Activated gamma-delta T cell treated with Interleukin-2 at 50 U/mL for 16 hours (primary cell): ENCODE results near the gene IKZF1.
A peak's percentile ranks its signal among the peaks of the same experiment; 100 is the strongest.

Experiments used
- DNase-seq: peaks from one replicate; pipeline ENCODE4 v3.0.0-alpha.2; 2020

The IKZF1 gene

DNA sequence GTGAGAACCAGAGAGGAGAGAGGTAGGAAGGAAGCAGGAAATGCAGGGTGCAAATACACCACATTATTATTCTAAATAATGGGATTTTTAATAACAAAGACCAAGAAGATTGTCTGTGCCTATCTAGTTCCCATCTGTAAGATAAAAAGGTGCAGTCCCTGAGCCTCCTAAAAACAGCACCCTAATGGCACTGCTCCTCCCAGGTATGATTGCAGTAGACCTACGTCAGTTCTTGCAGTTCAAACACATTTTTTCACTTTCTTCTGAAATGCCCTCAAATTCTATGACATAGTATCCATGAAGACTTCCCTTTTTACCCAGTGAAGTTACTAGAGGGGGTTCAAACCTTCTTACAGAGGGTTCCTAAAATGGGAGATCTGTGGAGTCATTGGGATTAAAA is 75.0 kb downstream of the IKZF1 start:
- DNase-seq = no peak

DNA sequence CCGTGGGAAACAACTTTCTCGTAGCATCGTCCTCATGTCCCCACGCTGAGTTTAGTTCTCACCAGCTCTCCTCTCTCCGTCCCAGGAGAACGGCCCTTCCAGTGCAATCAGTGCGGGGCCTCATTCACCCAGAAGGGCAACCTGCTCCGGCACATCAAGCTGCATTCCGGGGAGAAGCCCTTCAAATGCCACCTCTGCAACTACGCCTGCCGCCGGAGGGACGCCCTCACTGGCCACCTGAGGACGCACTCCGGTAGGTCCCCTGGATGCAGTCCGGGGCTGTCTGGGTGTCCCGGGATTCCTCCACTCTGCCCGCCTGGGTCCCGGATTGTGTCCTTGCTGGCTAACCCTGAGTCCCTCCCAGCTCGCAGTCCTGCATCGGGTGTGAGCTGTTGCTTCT is 77.9 kb downstream of the IKZF1 start:
- no peak for DNase-seq

DNA sequence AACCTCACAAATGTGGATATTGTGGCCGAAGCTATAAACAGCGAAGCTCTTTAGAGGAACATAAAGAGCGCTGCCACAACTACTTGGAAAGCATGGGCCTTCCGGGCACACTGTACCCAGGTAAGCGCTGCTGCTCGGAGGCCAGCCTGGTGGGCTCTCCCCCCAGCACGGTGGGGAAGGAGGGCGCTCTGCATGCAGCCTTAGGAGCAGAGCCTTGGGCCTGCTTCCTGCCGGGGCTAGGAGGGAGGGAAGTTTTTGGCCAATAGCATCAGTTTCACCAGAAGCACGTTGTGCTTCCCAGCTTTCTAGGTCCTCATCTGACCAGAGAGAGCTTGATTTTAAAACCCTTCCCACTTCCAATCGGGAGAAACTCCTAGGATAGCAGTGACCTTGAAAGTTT is 82.8 kb downstream of the IKZF1 start:
- no peak for DNase-seq

DNA sequence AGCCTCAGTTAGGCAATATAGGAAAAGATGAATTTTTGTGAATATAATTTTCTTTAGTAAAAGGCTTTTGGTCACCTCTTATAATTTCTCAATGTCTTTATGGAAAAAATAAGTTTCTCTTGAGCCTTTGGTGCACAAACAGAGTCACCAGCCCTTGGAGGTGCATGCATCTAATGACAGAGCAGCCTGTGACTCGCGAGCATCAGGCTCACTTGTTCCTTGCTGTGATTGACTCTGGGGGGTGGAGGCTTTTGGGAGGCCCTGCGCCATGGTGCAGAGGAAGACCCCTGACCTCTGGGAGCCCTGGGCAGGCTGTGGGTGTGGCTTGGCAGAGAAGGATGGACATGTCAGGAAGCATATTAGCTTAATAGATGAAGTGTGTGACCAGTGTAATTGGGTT is 85.4 kb downstream of the IKZF1 start:
- no peak for DNase-seq

DNA sequence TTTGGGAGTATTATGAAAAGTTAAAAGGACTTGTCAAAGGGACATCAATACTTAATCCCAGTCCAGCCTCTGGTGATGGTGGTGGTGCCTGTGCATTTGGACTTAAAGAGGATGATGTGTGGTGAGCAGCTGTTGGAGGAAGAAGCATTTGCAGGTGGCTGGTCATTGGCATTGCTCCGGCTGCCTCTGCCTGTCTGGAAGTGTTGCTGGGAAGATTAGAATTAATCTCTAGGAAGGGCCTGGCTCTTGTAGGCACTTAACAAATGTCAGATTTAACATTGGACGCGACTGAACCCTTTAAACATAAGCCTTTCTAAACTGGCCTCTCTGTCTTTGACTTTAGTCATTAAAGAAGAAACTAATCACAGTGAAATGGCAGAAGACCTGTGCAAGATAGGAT is 86.9 kb downstream of the IKZF1 start:
- DNase-seq = no peak

DNA sequence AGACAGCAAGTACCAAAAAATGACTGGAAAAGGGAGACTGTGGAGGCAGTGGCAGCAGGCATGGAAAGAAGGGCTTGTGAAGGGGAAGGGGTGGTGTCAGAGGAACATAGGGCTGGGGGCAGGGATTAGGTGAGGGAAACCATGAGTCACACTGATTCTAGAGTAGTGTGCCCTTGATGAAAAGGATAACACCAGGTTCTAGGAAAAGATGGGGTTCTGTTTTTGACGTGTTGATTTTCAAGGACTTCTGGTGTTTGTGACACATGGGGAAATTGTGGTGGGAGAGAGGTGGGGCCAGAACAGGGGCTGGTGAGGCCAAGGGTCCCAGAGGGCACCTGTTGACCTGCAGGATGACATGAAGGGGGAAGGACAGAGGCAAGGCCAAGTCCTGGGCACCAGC is 88.6 kb downstream of the IKZF1 start:
- no peak for DNase-seq

DNA sequence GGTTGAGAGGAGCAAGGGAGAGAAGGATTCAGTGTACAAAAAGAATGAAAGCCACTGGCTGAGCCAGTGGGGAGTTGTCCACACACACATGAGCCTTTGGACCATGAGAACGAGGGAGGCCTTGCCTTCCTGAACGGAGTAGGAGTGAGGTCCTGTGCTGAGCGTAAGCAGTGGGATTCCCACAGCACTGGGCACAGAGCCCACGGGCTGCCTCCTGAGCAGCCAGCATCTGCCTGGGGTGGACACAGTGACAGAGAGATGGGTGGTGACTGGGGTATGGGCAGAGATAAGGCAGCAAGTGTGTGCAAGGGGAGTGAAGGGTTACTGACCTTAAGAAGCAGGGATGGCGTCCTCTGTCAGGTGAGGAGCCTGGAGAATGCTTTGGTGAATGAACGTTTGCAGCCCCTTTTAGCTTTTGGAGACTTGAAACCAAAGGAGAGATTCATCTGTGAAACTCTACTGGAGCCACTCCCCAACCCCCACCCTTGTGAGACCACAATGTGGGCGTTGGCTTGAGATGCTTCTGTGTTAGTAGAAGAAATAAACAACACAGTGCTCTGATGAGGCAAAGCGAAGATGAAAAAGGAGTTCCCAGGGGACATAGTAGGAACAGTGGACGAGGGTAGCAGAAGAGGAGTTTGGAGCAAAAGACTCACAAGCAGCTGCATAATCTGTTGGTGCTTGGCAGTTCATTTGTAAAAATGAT is 89.2 kb downstream of the IKZF1 start:
- peak; percentile 43 for DNase-seq

DNA sequence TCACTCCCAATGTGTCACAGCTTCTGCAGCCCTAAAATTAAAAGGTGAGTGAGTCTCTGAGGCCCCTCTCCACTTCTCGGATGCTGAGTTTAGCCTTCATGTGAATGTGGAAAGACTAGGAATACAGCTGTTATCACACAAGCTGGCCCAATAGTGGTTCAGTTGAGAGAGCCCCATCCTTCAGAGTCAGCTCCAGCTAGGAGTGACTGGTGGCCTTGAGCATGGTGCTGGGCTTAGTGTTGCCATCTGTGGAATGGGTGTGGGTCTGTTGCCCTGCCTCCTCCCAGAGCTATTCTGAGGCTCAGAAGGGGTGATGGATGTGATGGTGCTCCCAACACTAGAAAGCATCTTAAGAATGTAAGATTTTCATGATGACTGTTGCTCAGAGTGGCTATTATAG is 89.8 kb downstream of the IKZF1 start:
- DNase-seq = no peak

DNA sequence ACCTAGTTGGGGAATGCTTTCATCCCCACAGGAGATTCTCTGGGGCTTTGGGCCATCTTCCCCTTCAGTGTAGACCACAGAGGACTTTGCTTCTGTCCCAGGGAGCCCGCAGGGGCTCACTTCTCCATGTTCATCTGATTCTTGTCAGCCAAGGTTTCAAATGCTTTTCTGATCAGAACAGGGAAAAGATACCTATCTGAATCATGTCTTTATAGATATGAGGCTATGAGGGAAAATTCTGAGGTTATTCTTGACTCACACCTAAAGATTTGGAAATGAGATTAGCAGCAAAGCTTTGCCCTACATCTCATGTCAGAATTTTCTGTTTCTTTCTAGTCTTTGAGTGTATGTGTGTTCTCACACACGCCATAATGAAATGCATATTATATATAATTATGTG is 92.3 kb downstream of the IKZF1 start:
- DNase-seq = no peak

DNA sequence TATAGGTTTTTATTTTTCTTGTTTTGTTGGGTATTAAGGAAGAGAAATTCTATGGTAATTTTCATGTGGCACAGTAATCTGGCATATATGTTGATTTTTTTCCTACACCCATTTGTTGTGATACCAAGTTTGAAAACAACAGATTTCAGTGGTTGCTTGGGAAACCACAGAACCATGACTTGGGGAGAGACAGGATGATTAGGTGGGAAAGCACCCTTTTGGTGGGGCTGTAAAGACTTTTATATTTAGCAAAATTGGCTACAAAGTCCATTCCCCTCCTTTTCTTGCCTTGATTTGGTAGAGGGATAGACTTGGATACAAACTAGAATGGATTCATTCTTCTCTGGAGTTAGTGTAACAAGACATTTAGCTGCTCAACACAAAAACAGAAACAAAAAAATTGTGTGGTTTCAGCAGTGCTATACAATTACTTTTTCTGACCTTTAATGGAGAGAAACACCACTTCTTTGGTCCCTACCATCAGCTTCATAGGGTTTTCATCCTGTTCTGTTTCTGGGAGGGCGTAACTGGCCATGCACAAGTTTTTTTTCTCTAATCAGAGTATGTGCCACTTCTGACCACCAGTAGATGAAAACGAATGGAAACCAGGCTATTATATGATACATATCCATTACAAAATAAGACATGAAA is 92.9 kb downstream of the IKZF1 start:
- no peak for DNase-seq

DNA sequence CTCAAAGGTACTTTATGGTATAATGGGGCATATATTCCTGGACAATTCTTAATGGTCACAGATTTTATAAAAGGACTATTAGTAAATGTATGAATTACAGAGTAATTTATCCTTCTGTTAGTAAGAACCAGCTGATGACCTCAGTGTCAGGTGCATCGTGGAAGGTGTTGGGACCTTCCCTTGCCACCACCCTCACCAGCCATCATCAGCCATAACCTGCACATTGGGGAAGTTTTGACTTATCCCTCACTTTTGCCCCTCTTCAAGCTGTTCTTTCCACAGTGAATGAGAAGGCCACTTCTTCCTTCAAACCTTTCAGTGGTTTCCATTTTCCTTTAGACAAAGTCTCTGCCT is 93.4 kb downstream of the IKZF1 start:
- no peak for DNase-seq

DNA sequence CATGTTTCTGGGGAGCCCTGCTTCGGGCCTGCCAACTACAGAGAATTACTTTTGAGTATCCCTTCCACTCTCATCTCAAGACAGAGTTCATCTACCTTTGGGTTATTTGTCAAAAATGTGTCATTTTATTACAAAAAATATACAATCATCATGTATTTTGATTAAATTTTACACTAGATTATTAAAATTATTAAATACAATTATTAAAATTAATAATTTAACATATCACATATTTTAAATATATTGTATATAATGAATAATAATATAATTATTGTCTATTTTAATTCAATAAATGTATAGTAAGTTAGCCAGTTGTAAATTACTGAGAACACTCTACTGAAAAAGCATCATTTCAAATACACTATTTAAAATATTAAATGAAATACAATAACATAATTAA is 94.7 kb downstream of the IKZF1 start:
- DNase-seq = no peak

DNA sequence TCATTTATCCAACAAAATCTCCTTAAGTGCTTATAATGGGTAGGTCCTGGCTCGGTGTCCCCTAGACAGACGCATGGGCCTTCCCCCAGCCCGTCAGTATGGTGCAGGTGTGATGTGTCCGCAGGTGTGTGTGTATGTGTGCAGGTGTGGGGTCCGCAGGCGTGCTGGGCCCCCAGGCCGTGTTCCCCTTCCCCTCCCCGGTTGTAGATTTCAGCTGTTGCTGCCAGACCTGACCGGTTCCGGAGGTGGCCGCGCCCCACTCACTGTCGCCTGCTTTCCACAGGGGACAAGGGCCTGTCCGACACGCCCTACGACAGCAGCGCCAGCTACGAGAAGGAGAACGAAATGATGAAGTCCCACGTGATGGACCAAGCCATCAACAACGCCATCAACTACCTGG is 95.1 kb downstream of the IKZF1 start:
- no peak for DNase-seq

DNA sequence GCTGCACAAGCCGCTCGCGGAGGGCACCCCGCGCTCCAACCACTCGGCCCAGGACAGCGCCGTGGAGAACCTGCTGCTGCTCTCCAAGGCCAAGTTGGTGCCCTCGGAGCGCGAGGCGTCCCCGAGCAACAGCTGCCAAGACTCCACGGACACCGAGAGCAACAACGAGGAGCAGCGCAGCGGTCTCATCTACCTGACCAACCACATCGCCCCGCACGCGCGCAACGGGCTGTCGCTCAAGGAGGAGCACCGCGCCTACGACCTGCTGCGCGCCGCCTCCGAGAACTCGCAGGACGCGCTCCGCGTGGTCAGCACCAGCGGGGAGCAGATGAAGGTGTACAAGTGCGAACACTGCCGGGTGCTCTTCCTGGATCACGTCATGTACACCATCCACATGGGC is 95.6 kb downstream of the IKZF1 start:
- DNase-seq = no peak

DNA sequence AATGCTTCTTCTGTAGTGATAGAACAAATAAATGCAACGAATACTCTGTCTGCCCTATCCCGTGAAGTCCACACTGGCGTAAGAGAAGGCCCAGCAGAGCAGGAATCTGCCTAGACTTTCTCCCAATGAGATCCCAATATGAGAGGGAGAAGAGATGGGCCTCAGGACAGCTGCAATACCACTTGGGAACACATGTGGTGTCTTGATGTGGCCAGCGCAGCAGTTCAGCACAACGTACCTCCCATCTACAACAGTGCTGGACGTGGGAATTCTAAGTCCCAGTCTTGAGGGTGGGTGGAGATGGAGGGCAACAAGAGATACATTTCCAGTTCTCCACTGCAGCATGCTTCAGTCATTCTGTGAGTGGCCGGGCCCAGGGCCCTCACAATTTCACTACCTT is 99.9 kb downstream of the IKZF1 start:
- no peak for DNase-seq

DNA sequence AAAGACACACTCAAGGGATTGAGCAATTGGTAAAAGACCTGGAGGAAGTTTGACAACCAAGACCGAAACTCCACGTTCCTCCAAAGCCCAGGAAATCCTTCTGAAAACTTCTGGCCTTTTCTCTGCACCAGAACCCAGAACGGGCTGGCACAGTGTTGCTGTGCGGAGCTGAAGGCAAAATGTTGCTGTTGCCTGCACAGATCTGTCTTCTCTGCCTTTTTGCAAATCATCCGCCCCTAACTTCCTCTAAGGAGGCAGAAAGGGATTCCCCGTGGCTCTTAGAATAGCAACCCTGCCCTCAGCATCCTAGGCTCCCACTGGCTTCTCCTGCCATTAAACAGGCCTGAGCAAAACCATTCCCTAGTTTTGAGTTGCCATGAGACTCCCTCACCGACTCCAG is 100.7 kb downstream of the IKZF1 start:
- DNase-seq = no peak

DNA sequence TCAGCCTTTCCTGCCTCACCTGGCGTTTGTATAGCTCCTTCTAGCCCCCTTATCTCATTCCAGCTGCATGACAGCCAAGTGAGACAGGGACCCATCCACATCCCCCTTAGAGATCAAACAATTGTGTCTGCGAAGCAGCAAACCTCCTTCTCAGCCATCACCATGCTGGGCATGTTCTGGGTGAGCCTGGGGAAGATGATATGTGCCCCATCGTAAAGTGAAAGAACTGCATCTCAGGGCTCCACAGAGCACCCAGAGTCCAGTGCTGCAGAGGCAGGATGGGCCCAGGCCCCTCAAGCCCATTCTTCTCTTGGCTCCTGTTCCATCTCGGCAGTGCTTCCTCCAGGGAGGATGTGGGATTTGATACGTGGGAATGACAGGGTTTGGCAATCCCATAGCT is 102.4 kb downstream of the IKZF1 start:
- no peak for DNase-seq

DNA sequence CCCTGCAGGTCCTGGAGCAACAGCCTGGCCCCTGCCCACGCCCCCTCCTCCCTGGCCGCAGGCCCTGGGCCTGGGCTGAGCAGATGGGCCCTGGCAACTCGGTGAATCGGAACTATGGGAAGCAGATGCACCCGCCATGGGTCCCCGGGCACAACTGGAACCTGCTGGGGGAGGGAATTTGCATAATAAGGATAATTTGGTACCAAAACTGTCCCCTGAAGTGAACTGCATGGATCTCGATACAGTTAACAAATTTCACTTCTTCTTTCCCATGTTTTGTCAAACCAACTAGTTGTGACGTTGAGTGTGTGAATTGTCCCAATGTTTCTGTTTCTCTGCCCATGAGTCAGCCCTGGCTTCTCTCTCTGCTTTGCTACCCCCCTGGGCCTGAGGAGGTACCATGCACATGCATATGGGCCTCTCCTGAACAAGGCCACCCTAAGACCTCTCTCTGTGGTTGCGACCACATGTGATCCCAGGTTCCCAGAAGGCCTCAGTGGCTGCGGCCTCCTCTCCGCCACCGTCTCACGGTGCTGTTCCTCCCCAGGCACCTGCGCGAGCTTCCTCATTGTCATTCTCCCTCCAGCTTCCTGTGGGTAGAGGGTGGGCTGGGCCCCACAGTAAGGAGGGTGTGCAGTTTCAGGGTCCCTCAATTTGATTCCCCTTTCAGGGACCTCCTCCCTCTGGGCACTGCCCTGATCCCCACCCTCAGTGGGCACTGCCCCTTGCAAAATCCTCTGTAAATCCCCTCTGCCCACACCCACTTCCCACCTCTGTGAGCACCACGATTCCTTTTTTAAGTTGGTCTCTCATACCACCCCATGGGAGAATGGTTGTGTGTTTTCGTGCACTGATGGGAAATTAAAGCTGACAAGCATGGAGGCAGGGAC is 105.6 kb downstream of the IKZF1 start:
- DNase-seq = no peak

DNA sequence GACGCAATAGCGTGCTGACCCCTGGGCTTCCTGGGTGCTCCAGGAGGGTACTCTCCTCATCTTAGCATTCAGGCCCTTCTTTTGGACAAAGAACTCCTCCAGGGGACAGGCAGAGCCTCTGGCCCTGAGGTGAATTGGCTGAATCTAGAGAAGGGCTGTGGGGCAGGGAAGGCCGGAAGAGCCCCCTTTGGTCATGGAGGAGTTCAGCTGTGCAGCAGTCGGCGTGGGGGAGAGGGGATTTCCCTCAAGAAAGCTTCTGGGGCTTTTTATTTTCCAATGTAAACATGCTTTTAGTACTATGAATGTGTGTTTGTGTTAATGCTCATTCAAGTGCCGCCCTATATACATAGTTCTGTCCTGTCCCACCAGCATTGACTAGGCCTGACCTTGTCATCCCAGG is 106.8 kb downstream of the IKZF1 start:
- DNase-seq = no peak

DNA sequence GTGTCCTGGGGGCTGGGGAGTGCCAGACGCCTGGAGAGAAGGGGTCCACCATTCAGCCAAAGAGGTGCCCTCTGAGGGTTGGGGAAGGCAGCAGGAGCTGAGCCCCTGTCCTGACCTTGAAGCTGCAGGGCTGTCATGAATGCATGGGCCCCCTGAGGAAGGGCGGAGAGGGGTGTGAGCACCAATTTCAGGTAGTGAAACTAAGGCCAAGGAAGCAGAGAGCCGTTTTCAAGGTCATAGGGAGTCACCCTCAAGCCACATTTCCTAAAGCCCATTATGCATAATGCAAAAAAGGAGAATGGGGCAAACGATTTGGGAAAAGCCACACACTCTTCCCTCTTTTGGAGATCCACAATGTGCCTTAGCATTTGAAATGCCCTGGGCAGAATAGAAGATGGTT is 108.5 kb downstream of the IKZF1 start:
- DNase-seq = no peak

DNA sequence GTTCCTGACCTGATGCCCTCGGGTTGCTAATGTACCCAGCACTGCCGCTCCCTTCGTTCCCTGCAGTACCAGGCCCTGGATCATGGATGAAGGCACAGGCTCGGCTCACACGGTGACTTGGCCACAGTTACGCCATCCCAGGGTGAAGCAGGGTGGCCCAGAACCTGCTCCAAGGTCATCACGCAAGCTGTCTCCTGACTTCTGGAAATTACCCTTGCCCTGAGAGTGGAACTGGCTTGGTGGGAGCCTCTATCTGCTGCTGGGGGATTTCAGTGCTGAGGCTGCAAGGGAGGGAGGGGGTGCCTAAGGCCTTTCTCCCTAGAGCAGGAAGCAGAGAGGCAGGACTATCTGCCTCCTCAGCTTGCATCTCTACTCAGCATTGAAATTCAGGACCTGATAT is 109.0 kb downstream of the IKZF1 start:
- DNase-seq = no peak

DNA sequence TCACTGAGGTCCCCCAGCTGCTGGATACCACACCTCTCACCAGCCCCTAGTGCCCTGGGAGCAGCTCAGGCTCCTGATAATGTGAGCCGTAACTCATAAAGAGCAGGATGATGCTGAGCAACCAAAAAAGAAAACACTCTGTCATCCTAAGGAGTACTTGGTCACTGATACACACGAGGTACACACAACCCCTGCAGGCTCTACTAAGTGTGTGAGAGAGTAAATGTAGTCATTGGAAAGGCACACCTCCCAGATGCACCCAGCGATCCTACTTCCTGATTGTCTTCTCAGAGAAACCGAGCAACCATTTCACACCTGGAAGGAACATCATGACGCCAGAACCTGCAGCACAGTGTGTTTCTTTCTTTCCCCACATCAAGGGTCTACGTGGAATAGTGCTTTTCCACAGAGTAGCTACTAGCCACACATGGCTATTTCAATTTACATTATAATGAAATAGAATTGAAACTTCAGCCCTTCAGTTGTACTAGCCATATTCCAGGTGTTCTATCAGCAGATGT is 111.4 kb downstream of the IKZF1 start:
- no peak for DNase-seq

DNA sequence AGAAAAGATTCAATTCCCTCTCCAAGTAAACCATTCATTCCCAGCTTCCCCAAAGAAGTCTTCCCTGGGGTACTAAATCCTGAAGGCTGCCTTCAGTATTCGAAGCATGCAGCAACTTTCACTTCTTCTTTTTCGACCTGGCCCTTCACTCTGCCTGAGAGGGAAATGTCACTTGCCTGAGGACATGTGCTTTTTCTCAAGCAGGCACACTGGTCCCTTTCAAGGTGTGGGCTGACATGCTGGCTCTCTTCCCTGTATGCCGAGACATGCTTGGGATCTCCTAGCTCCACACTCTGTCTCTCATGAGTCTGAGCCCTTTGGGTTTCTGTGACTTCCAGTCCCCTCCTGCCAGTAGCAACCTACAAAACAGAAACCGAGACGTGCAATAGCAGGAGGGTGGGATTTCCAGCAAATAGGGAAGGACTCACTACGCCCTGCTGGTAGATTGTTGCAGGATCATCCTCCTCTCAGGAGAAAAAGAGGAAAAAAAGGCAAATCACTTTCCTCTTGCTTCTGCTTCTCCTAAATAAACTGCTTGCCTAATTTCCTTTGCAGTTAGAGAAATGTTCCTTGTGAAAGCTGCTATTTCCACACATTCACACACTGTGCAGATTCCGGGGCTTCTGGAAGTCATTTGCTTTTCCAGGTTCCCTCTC is 112.1 kb downstream of the IKZF1 start:
- DNase-seq = no peak
